Left ventricle myocardium inferior (tissue), 1 donor: ENCODE results near the gene VIL1. TPM values are rescaled to one million over a fixed set of nuclear protein-coding genes. Genes with fewer than 3 reads are reported as not detected.

ENCODE experiments used
- DNase-seq: peaks from one replicate; pipeline ENCODE4 v3.0.0-alpha.2; 2020
- H3K27ac ChIP-seq: fragments of 200-600 bp; replicated peaks from 2 replicates; pipeline ENCODE4 v1.8.0; 2021
- H3K27me3 ChIP-seq: fragments of 200-600 bp; 2 replicates; pipeline ENCODE4 v1.8.0; 2021; ENCODE audit warnings: low read depth
- H3K36me3 ChIP-seq: fragments of 200-600 bp; 2 replicates; pipeline ENCODE4 v1.8.0; 2021
- H3K4me1 ChIP-seq: fragments of 200-600 bp; 2 replicates; pipeline ENCODE4 v1.8.0; 2021
- H3K4me3 ChIP-seq: fragments of 200-600 bp; 2 replicates; pipeline ENCODE4 v1.8.0; 2021; ENCODE audit warnings: mild to moderate bottlenecking, moderate library complexity
- H3K9me3 ChIP-seq: fragments of 200-600 bp; replicated peaks from 2 replicates; pipeline ENCODE4 v1.8.0; 2021
- CTCF ChIP-seq: fragments of 200-600 bp; IDR thresholded peaks from 2 replicates; pipeline ENCODE4 v1.8.0; 2021; ENCODE audit warnings: antibody characterized with exemption, mild to moderate bottlenecking, borderline replicate concordance
- intact Hi-C: fragments of 100-400 bp; cut with micrococcal nuclease; formaldehyde crosslinking; loops from one replicate; pipeline ENCODE4 v1.11.0; 2022
- total RNA-seq: library from RNA; stranded (reverse); fragmentation: NEBNext Ultra II Directional; extraction: Animal tissue kit (Norgen Biotek cat#: 25700); gene quantifications from one replicate; pipeline ENCODE4 v1.2.1, GENCODE V29; 2021
- donor health status: DM: no; HTN: yes; CAD: no; lungs with severe emphysema.

Gene VIL1
- total RNA-seq, 1 donor from 2014 or later = not detected

DNA sequence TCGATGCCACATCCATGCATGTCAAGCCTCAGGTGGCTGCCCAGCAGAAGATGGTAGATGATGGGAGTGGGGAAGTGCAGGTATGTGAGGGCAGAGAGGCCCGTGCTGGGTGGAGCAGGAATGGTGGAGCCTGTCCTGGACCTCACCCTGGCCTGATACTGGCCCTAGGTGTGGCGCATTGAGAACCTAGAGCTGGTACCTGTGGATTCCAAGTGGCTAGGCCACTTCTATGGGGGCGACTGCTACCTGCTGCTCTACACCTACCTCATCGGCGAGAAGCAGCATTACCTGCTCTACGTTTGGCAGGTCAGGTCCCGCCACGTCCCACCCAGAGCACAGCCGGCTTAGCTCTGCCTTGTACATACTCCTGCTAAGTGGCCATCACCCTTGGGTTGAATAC, 13.0 kb downstream of the VIL1 start:
- DNase-seq = no peak
- no peaks in the 10 kb centered on the region for H3K27me3 ChIP-seq
- no peaks in the 10 kb centered on the region for H3K36me3 ChIP-seq
- no peaks in the 10 kb centered on the region for H3K4me1 ChIP-seq
- no peak overlapping the region for H3K4me3 ChIP-seq
- intact Hi-C loops = no loop called here
- no peak for TF ChIP-seq CTCF
- H3K27ac ChIP-seq = no peak overlapping the region
- H3K9me3 ChIP-seq = no peaks in the 10 kb centered on the region

DNA sequence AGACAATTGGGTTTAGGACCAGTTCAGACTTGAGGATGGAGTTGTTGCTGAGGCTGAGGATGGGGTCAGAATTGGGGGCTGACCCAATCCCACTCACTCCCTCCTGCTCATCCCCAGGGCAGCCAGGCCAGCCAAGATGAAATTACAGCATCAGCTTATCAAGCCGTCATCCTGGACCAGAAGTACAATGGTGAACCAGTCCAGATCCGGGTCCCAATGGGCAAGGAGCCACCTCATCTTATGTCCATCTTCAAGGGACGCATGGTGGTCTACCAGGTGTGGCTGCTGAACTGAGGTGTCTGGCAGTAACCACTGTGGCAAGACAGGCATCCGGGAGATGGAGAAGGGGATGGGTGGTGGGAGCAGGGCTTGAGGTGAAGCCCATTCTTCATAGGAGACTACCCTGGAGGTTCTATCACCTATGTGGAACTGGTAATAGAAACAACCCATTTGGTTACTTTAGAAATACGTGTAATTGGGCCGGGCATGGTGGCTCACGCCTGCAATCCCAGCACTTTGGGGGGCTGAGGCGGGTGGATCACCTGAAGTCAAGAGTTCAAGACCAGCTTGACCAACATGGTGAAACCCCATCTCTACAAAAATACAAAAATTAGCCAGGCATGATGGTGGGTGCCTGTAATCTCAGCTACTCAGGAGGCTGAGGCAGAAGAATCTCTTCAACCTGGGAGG, 13.9 kb downstream of the VIL1 start:
- H3K9me3 ChIP-seq = no peaks in the 10 kb centered on the region
- no peak for DNase-seq
- H3K27me3 ChIP-seq = no peaks in the 10 kb centered on the region
- intact Hi-C loops = no loop called here
- TF ChIP-seq CTCF = no peak
- no peaks in the 10 kb centered on the region for H3K4me1 ChIP-seq
- no peak overlapping the region for H3K27ac ChIP-seq
- no peaks in the 10 kb centered on the region for H3K36me3 ChIP-seq
- no peak overlapping the region for H3K4me3 ChIP-seq

DNA sequence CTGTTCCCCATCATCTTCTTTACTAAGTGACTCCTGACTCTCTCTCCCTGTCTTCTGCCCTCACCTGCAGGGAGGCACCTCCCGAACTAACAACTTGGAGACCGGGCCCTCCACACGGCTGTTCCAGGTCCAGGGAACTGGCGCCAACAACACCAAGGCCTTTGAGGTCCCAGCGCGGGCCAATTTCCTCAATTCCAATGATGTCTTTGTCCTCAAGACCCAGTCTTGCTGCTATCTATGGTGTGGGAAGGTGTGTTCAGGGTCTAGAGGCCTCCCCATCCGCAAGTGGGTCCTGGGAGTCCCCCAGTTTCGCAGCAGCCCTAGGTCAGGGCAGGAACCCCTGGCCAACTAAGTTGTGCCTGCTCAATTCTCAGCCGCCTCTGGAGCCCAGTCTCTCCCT, 15.5 kb downstream of the VIL1 start:
- H3K4me3 ChIP-seq = no peak overlapping the region
- no peaks in the 10 kb centered on the region for H3K27me3 ChIP-seq
- DNase-seq = no peak
- no peak overlapping the region for H3K27ac ChIP-seq
- TF ChIP-seq CTCF = no peak
- no peaks in the 10 kb centered on the region for H3K9me3 ChIP-seq
- no peaks in the 10 kb centered on the region for H3K4me1 ChIP-seq
- intact Hi-C loops = no loop called here
- no peaks in the 10 kb centered on the region for H3K36me3 ChIP-seq

DNA sequence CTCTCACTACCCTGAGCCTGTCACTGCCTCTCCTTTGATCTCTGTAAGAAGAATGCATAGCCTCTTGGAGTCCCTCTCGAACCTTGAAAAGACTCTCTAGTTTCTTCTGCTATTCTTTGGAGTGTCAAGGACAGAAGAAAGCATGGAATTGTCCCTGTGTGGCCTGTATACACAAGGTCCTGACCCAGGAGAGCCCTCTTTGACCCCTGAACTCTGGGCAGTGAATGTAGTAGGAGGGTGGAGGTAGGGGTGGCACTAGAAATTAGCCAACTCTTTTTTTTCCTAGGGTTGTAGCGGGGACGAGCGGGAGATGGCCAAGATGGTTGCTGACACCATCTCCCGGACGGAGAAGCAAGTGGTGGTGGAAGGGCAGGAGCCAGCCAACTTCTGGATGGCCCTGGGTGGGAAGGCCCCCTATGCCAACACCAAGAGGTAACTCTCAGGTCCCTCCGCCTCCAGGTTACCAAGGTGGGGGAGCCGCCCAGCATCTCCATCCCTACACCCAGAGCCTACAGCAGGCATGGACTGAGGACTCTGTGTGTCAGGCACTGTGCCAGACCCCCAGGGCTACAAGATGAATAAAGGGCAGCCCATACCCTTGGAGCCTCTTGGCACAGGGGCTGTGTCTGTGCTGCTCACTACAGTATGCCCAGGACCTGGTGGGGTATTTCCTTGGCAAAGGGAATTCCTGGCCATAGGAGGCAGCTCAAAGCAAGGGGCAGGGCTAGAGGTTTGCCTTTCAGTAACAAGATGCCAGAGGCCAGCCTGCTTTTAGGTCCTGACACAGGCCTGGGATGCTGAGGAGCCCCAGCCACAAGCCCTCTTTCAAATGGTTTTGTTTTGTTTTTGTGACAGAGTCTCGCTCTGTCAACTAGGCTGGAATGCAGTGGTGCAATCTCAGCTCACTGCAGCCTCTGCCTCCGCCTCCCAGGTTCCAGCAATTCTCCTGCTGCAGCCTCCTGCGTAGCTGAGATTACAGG, 16.4 kb downstream of the VIL1 start:
- no peak for TF ChIP-seq CTCF
- Histone ChIP-seq H3K36me3 (no peaks in the 10 kb centered on the region), H3K4me3 (no peak overlapping the region), H3K27me3 (no peaks in the 10 kb centered on the region), H3K27ac (no peak overlapping the region), H3K4me1 (no peaks in the 10 kb centered on the region), H3K9me3 (no peaks in the 10 kb centered on the region)
- no peak for DNase-seq
- intact Hi-C loops = no loop called here

- no peak for TF ChIP-seq CTCF
- no peak overlapping the region for H3K27ac ChIP-seq
- H3K36me3 ChIP-seq = no peaks in the 10 kb centered on the region
- no peak overlapping the region for H3K4me3 ChIP-seq
- no peak for DNase-seq
- no peaks in the 10 kb centered on the region for H3K27me3 ChIP-seq
- no peaks in the 10 kb centered on the region for H3K4me1 ChIP-seq
- no peaks in the 10 kb centered on the region for H3K9me3 ChIP-seq
- intact Hi-C loops = no loop called here
Measured at GRCh38 chr2:218436992-218437391, 18.1 kb downstream of the VIL1 start.
